Measurements from ENCODE around the gene C2CD2L.

DNA sequence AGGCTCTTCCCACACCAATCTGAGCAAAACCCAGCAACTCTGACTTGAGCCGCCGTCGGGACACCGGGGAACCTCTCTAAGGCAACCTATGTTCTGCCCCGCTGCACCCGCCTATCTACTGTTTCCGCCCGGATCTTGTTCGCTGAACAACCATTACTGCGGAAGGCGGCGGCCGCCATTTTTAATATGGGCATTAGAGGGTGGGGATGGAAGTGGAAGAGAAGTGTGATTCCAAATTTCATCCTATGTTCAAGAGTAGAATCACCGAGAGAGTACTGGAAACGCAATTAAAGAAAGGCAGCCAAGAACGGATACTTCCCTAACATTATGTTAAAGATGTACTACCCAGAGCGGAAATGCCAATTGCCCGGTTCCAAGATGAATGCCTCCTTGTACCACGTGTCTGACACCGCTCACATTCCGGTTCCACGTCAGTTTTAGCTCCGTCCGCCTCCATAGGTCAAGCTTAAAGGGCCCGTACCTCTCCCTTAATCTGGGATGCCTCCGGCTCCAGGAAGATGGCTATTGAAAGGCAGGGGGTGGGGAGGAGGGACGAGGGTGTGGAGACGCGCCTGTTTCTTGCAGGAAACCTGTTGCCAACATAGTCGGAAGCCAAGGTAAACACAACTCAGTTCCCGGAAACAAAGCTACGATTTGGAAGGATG is 5.3 kb upstream of the C2CD2L start, which contains the start of gene DPAGT1:
- TF ChIP-seq SUZ12 (IDR thresholded peaks at IDR 0.05), result no peak
- no peak for TF ChIP-seq ZNF384 (IDR thresholded peaks at IDR 0.05)
- TF ChIP-seq ARNT (IDR thresholded peaks at IDR 0.05), result no peak
- no peak for TF ChIP-seq SP1 (IDR thresholded peaks at IDR 0.05)
- no peak for TF ChIP-seq BHLHE40 (IDR thresholded peaks at IDR 0.05; ENCODE audit: borderline replicate concordance)
- TF ChIP-seq FOXM1 (IDR thresholded peaks at IDR 0.05; ENCODE audit: borderline replicate concordance), result no peak
- no peak for TF ChIP-seq FOXA1 (IDR thresholded peaks at IDR 0.05)
- no peak for TF ChIP-seq NFRKB (IDR thresholded peaks at IDR 0.05)
- peak; percentile 88 for TF ChIP-seq ELF4 (IDR thresholded peaks at IDR 0.05)
- no peak for TF ChIP-seq TARDBP (IDR thresholded peaks at IDR 0.05)
- no peak for TF ChIP-seq HDGF (IDR thresholded peaks at IDR 0.05; ENCODE audit: borderline replicate concordance)
- TF ChIP-seq LEF1 (IDR thresholded peaks at IDR 0.05; ENCODE audit: borderline replicate concordance), result no peak
- peak; percentile 52; the same call in 1 of the 2 replicates for TF ChIP-seq CTBP1 (IDR thresholded peaks at IDR 0.05; ENCODE audit: borderline replicate concordance)
